ENCODE data around the gene ORC5. TPM values are rescaled to one million over a fixed set of nuclear protein-coding genes. Genes with fewer than 3 reads are reported as not detected.
"Not testable (repeated sequence)": the region's sequence is repeated elsewhere in the genome, so short reads cannot be mapped to it uniquely, and the experiment has no call there.

Gene ORC5
- total RNA-seq, 2 experiments from 2014 or later = 20.6 to 20.7 TPM

GRCh38 chr7:104228442-104228841, 20.6 kb upstream of the ORC5 start:
- H3K4me3 Mint-ChIP-seq = no peak overlapping the region
- no peaks in the 10 kb centered on the region for H3K4me1 Mint-ChIP-seq

GRCh38 chr7:104225451-104225850, 17.6 kb upstream of the ORC5 start:
- Mint-ChIP-seq H3K36me3 (ENCODE audit: low read depth) (no peaks in the 10 kb centered on the region), H3K9me3 (peaks cover 3% of the 10 kb centered on the region), H3K27me3 (peaks cover 29% of the 10 kb centered on the region), H3K4me1 (no peaks in the 10 kb centered on the region), H3K27ac (no peak overlapping the region), H3K4me3 (no peak overlapping the region)
- DNase-seq = no peak
- POLR2A ChIA-PET = no interaction called here
- CTCF ChIA-PET = no interaction called here

More at GRCh38 chr7:104228442-104228841, 20.6 kb upstream of the ORC5 start:
- no peaks in the 10 kb centered on the region for H3K36me3 Mint-ChIP-seq (ENCODE audit: low read depth)
- POLR2A ChIA-PET = no interaction called here
- CTCF ChIA-PET = no interaction called here
- DNase-seq = no peak
- H3K9me3 Mint-ChIP-seq = no peaks in the 10 kb centered on the region
- peaks cover 32% of the 10 kb centered on the region for H3K27me3 Mint-ChIP-seq
- no peak overlapping the region for H3K27ac Mint-ChIP-seq

GRCh38 chr7:104217620-104218019, 9.8 kb upstream of the ORC5 start:
- H3K27me3 Mint-ChIP-seq = peaks cover 26% of the 10 kb centered on the region
- H3K4me3 Mint-ChIP-seq = no peak overlapping the region
- peaks cover 3% of the 10 kb centered on the region for H3K9me3 Mint-ChIP-seq
- no peaks in the 10 kb centered on the region for H3K4me1 Mint-ChIP-seq
- POLR2A ChIA-PET = no interaction called here
- CTCF ChIA-PET = no interaction called here
- H3K27ac Mint-ChIP-seq = no peak overlapping the region
- DNase-seq = no peak
- no peaks in the 10 kb centered on the region for H3K36me3 Mint-ChIP-seq (ENCODE audit: low read depth)

GRCh38 chr7:104209063-104209462, 1.2 kb upstream of the ORC5 start:
- peaks cover 3% of the 10 kb centered on the region for H3K36me3 Mint-ChIP-seq (ENCODE audit: low read depth)
- POLR2A ChIA-PET = no interaction called here
- CTCF ChIA-PET = no interaction called here

GRCh38 chr7:104208421-104208780, 588 bp upstream of the ORC5 start:
- H3K4me3 Mint-ChIP-seq = peak overlapping the region; percentile 94
- CTCF ChIA-PET = interaction anchor here (0.8 kb wide), 1 partner anchor 102 kb away, joined by 3 read pairs; no protein-coding TSS in a partner anchor
- H3K36me3 Mint-ChIP-seq (ENCODE audit: low read depth) = peaks cover 7% of the 10 kb centered on the region
- DNase-seq = no peak
- H3K27me3 Mint-ChIP-seq = no peaks in the 10 kb centered on the region
- H3K4me1 Mint-ChIP-seq = peaks cover 35% of the 10 kb centered on the region
- POLR2A ChIA-PET = interaction anchor here (0.8 kb wide), 1 partner anchor 9 kb away, joined by 3 read pairs; no protein-coding TSS in a partner anchor
- peaks cover 3% of the 10 kb centered on the region for H3K9me3 Mint-ChIP-seq
- H3K27ac Mint-ChIP-seq = peak overlapping the region; percentile 94

More at GRCh38 chr7:104209063-104209462, 1.2 kb upstream of the ORC5 start:
- Mint-ChIP-seq H3K4me3 (peak overlapping the region; percentile 94), H3K27me3 (no peaks in the 10 kb centered on the region), H3K9me3 (peaks cover 3% of the 10 kb centered on the region), H3K27ac (no peak overlapping the region), H3K4me1 (peaks cover 32% of the 10 kb centered on the region)
- no peak for DNase-seq

GRCh38 chr7:104207348-104207730, 474 bp downstream of the ORC5 start:
- peak; percentile 8 for DNase-seq
- Mint-ChIP-seq H3K9me3 (peaks cover under 1% of the 10 kb centered on the region), H3K27ac (peak overlapping the region; percentile 94), H3K36me3 (ENCODE audit: low read depth) (peaks cover 15% of the 10 kb centered on the region), H3K4me1 (peaks cover 35% of the 10 kb centered on the region), H3K27me3 (no peaks in the 10 kb centered on the region), H3K4me3 (peak overlapping the region; percentile 94)
- CTCF ChIA-PET = no interaction called here
- POLR2A ChIA-PET = no interaction called here

GRCh38 chr7:104206841-104207240, 972 bp downstream of the ORC5 start:
- DNase-seq = no peak
- H3K27ac Mint-ChIP-seq = peak overlapping the region; percentile 94
- H3K9me3 Mint-ChIP-seq = no peaks in the 10 kb centered on the region
- ChIA-PET POLR2A (no interaction called here), CTCF (no interaction called here)
- H3K4me1 Mint-ChIP-seq = peaks cover 35% of the 10 kb centered on the region
- H3K27me3 Mint-ChIP-seq = no peaks in the 10 kb centered on the region
- H3K36me3 Mint-ChIP-seq (ENCODE audit: low read depth) = peaks cover 20% of the 10 kb centered on the region
- peak overlapping the region; percentile 94 for H3K4me3 Mint-ChIP-seq

GRCh38 chr7:104198673-104199278, 9.0 kb downstream of the ORC5 start:
- no peaks in the 10 kb centered on the region for H3K27me3 Mint-ChIP-seq
- ChIA-PET POLR2A (interaction anchor here (0.8 kb wide), 1 partner anchor 10 kb away, joined by 3 read pairs; no protein-coding TSS in a partner anchor), CTCF (no interaction called here)
- H3K4me3 Mint-ChIP-seq = no peak overlapping the region
- peaks cover 23% of the 10 kb centered on the region for H3K9me3 Mint-ChIP-seq
- H3K4me1 Mint-ChIP-seq = peaks cover 14% of the 10 kb centered on the region
- no peak overlapping the region for H3K27ac Mint-ChIP-seq
- H3K36me3 Mint-ChIP-seq (ENCODE audit: low read depth) = peaks cover 77% of the 10 kb centered on the region
- no peak for DNase-seq

- Mint-ChIP-seq H3K27me3 (no peaks in the 10 kb centered on the region), H3K9me3 (peaks cover 29% of the 10 kb centered on the region), H3K4me1 (peaks cover 11% of the 10 kb centered on the region), H3K36me3 (ENCODE audit: low read depth) (peaks cover 80% of the 10 kb centered on the region), H3K4me3 (no peak overlapping the region), H3K27ac (peak overlapping the region; percentile 26)
- DNase-seq = no peak
- POLR2A ChIA-PET = no interaction called here
- CTCF ChIA-PET = no interaction called here
Observed at GRCh38 chr7:104196161-104196560, 11.7 kb downstream of the ORC5 start.

GRCh38 chr7:104192434-104192833, 15.4 kb downstream of the ORC5 start:
- CTCF ChIA-PET = interaction anchor here (0.7 to 1.0 kb wide), 2 partner anchors 8 to 12 kb away, joined by 3 read pairs; no protein-coding TSS in a partner anchor
- Mint-ChIP-seq H3K27me3 (no peaks in the 10 kb centered on the region), H3K36me3 (ENCODE audit: low read depth) (peaks cover 74% of the 10 kb centered on the region), H3K4me1 (peaks cover 11% of the 10 kb centered on the region), H3K9me3 (peaks cover 14% of the 10 kb centered on the region), H3K4me3 (no peak overlapping the region), H3K27ac (no peak overlapping the region)
- POLR2A ChIA-PET = no interaction called here
- DNase-seq = no peak

GRCh38 chr7:104185346-104185745, 22.5 kb downstream of the ORC5 start:
- Mint-ChIP-seq H3K4me3 (no peak overlapping the region), H3K27ac (no peak overlapping the region), H3K27me3 (no peaks in the 10 kb centered on the region), H3K36me3 (ENCODE audit: low read depth) (peaks cover 66% of the 10 kb centered on the region), H3K4me1 (no peaks in the 10 kb centered on the region), H3K9me3 (peaks cover 4% of the 10 kb centered on the region)
- no peak for DNase-seq
- ChIA-PET POLR2A (no interaction called here), CTCF (no interaction called here)

GRCh38 chr7:104179178-104179577, 28.6 kb downstream of the ORC5 start:
- no peak for DNase-seq
- Mint-ChIP-seq H3K27ac (no peak overlapping the region), H3K4me3 (no peak overlapping the region), H3K4me1 (no peaks in the 10 kb centered on the region), H3K27me3 (no peaks in the 10 kb centered on the region), H3K36me3 (ENCODE audit: low read depth) (peaks cover 62% of the 10 kb centered on the region), H3K9me3 (peaks cover 13% of the 10 kb centered on the region)
- ChIA-PET CTCF (no interaction called here), POLR2A (no interaction called here)

GRCh38 chr7:104177565-104178083, 30.2 kb downstream of the ORC5 start:
- H3K4me3 Mint-ChIP-seq, DNase-seq, POLR2A ChIA-PET, H3K27ac Mint-ChIP-seq, H3K4me1 Mint-ChIP-seq, CTCF ChIA-PET, H3K27me3 Mint-ChIP-seq: not testable (repeated sequence)
- H3K36me3 Mint-ChIP-seq (ENCODE audit: low read depth) = peaks cover 50% of the 10 kb centered on the region
- peaks cover 13% of the 10 kb centered on the region for H3K9me3 Mint-ChIP-seq

GRCh38 chr7:104176332-104176731, 31.5 kb downstream of the ORC5 start:
- Mint-ChIP-seq H3K4me3 (no peak overlapping the region), H3K9me3 (peaks cover 13% of the 10 kb centered on the region), H3K36me3 (ENCODE audit: low read depth) (peaks cover 46% of the 10 kb centered on the region), H3K4me1 (no peaks in the 10 kb centered on the region), H3K27me3 (no peaks in the 10 kb centered on the region), H3K27ac (no peak overlapping the region)
- no peak for DNase-seq
- ChIA-PET CTCF (no interaction called here), POLR2A (no interaction called here)
